Measurements from ENCODE around the gene CLCF1. TPM values are rescaled to one million over a fixed set of nuclear protein-coding genes. Genes with fewer than 3 reads are reported as not detected.

The CLCF1 gene
- total RNA-seq, 1 donor from 2014 or later: 22.7 TPM

DNA sequence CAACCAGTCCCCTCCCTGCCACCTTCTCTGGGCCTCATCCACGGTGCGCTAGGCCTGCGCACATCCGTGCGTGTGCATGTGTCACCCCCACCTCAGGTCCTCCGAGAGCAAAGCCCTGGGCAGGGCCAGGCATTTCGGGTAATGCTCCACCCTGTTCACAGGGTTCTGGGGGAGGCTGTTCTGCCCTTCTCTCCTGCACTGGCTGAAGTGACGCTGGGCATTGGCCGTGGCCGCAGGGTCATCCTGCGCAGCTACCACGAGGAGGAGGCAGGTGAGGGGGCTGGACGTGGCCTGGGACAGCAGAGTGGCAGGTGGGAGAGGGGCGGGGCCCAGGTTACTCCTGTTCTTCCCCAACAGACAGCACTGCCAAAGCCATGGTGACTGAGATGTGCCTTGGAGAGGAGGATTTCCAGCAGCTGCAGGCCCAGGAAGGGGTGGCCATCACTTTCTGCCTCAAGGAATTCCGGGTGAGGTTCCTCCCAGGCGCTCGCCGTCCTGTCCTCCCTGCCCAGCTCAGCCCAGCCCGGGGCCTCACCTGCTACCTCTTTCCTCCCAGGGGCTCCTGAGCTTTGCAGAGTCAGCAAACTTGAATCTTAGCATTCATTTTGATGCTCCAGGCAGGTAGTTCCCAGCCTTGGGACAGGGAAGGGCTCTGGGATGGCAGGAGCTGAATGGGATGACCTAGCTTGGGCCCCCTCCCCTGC is 22.3 kb upstream of the CLCF1 start:
- no peak for DNase-seq (ENCODE audit: low read depth)

GRCh38 chr11:67393990-67394389 is 20.6 kb upstream of the CLCF1 start:
- no peak for DNase-seq (ENCODE audit: low read depth)

- no peak for DNase-seq (ENCODE audit: low read depth)
These were observed 20.0 kb upstream of the CLCF1 start for GRCh38 chr11:67393437-67393836.

DNA sequence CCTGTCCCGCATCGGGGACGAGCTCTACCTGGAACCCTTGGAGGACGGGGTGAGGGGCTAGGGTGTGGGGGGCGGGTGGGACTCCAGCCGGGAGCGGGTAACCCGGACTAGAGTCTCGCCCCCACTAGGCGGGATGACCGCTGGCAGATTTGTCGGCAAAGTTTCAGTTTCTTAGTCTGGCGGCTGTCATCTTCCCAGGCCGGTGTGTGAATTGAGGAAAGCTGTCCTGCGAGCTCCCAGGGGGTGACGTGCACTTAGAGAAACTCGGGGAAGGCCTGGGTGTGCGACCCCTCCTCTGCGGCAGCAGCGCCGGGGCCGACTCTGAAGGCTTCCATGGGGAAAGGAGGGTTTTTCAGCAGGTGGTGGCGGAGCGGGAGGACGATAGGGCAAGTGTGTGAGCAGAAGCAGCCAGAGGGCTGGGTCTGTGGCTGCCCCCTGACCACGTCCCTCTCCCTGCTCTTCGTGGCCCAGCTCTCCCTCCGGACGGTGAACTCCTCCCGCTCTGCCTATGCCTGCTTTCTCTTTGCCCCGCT is 18.9 kb upstream of the CLCF1 start:
- no peak for DNase-seq (ENCODE audit: low read depth)

- peak; percentile 76 for DNase-seq (ENCODE audit: low read depth)
These were observed 18.1 kb upstream of the CLCF1 start, which contains the start of gene RAD9A for GRCh38 chr11:67391304-67392182. Gene RAD9A (plus strand): TSS chr11:67391986. CDS start chr11:67392045, 59 bp downstream.

GRCh38 chr11:67390947-67391303 is 17.5 kb upstream of the CLCF1 start:
- DNase-seq (ENCODE audit: low read depth): no peak

DNA sequence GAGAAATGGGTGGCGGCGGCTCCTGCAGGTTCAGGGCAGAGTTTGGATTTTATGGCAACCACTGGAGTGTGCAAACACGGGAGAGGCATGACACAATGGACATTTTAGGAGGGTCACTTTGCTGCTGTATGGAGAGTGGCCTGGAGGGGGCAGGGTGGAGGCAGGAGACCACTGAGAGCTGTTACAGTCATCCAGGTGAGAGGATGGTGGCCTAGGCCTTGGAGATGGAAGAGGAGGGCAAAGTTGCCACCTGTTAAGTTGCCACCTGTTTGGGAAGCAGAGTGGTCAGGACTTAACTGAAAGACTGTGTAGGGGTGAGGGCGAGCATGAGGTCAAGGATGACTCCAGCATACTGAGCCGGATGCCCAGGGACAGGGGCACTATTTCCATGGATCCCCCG is 16.1 kb upstream of the CLCF1 start:
- DNase-seq (ENCODE audit: low read depth): no peak

DNA sequence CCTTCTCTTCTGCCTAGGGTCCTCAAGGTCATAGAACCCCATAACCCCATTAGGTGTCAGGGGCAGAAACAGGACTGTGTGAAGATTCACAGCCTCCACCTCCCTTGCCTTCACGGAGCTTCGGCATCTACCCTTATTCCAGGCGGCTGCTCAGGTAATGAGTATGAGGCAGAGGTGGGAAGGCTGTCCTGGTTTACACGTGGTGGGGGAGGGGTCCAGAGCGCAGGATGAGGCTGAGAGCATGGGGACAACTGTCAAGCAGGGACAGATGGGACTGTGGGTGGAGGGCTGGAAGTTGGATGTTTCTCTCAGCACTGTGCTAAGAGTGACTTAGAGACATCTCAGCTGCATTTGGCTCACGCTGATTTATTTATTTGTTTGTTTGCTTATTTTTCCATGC is 14.1 kb upstream of the CLCF1 start:
- no peak for DNase-seq (ENCODE audit: low read depth)

DNA sequence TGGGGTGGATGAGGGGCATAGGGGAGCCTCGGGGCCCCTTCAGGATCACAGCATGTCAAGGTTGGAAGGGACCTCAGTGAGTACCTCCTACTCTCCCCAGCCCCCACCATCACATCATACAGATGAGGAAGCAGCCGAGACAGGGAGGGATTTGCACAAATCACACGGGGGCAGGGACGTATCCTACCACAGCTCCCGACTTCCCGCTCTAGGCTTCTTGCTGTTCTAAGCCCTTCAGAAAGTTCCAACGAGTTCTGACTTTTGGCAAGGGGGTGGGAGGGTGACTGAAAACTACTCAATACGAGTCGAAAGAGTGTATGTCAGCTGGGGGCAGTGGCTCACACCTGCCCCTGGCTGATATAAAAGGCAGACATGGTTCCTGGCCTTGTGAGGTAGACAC is 13.7 kb upstream of the CLCF1 start:
- no peak for DNase-seq (ENCODE audit: low read depth)

DNA sequence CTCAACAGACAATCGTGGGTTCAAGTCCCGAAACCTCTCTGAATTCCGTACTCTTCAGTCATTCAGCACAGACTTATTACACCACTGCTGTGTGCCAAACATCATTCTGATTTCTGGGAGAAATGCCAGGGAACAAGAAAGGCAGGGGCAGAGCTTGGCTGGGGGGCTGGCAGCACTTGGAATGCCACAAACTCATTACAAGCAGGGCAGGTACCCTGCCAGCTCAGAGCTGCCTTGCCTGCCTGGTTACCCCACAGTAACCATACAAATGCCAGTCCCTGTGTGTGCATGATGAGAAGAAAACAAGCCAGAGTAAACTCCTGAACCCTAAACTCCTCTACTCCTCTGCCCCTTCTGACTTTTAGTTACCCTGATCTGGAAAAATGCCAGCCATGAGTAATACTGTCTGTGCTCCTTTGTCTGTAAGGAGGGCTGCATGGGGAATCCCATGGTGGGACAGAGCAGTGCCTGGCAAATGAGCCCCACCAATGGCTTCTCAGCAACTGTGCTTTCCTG is 11.5 kb upstream of the CLCF1 start:
- peak; percentile 98 for DNase-seq (ENCODE audit: low read depth)

DNA sequence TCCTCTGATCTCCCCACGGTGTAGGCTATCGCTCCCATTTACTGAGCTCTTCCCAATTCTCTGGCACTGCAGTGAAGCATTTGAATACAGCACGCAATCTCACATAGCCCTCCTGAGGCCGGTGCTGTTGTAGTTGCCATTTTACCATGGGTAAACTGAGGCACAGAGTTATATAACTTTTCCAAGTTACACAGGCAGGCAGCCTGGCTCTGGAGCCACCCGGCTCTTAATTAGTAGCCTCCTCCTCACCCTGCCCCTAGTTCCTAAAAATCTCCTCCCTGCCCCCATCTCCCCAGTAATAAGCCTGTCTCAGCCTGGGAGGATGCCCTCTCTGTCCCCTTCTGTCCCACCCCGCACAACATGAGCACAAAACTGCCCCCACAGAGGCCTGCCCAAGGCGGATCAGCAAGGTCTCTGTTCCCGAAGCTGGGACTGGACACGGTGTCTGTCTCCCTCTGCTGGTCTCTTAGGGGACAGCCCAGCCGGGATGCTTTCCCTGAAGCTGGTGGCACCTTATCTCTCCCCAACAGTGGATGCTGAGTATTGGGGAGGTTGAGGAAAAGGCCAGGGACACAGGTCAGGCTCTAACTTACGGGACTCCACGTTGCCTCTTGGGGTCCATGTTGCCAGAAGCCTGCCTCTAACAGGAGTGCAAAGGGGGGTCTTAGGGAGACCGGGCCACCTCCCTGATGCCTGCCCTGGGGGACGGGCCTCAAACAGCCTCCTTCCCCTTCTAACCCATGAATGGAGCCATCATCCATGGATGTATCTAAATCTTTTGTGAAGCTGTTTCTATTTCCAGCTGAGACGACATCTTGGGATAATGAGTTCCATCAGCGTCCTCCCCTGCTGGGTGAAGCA is 9.1 kb upstream of the CLCF1 start:
- DNase-seq (ENCODE audit: low read depth): peak; percentile 56

- no peak for DNase-seq (ENCODE audit: low read depth)
These were observed 8.0 kb upstream of the CLCF1 start for GRCh38 chr11:67381244-67381972.

DNA sequence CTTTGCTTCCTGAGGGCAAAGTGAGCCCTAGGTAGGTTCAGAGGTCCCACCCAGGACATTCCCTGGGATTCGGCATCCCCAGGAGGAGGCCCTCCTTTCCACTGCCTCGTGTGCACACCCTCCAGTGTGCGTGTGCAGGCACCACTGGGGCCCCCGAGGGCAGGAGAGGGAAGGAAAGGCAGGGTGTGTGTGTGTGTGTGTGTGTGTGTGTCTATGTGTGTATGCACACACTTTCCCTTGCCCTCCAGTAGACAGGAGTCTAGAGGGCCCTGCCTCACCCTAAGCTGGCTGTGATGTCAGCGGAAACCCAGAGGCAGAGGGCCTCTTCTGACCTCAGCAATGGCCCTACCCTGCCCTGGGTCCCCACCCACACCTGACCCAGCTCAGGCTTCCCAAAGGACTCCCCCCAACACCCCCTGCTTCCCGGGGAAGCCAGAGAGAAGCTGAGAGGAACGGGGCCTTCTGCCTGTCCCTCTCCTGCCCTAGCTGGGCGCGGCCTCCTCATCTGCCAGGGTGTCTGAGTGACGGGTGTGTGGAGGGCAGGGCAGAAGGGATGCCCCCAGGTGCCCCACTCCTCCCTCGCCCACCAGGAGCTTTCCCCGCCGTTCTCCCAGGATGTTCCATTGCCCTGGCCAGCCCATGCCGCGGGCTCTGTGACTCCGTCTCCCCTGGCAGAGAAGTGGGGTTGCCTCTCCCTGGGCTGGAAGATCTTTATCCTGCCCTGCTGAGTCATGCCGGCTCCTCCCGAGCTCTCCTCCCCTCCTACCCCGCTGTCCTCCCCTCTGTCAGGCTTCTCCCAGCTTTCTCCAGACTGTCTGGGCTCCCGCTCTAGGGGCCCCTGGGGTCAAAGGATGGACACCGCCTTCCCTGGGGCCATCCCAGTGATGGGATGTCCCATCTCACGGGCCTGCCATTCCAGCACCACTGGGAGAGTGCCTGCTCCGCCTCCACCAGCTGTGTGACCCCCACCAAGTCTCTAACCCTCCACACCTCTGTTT is 6.0 kb upstream of the CLCF1 start:
- no peak for DNase-seq (ENCODE audit: low read depth)

- peak; percentile 56 for DNase-seq (ENCODE audit: low read depth)
These were observed 5.1 kb upstream of the CLCF1 start for GRCh38 chr11:67378544-67378943.

DNA sequence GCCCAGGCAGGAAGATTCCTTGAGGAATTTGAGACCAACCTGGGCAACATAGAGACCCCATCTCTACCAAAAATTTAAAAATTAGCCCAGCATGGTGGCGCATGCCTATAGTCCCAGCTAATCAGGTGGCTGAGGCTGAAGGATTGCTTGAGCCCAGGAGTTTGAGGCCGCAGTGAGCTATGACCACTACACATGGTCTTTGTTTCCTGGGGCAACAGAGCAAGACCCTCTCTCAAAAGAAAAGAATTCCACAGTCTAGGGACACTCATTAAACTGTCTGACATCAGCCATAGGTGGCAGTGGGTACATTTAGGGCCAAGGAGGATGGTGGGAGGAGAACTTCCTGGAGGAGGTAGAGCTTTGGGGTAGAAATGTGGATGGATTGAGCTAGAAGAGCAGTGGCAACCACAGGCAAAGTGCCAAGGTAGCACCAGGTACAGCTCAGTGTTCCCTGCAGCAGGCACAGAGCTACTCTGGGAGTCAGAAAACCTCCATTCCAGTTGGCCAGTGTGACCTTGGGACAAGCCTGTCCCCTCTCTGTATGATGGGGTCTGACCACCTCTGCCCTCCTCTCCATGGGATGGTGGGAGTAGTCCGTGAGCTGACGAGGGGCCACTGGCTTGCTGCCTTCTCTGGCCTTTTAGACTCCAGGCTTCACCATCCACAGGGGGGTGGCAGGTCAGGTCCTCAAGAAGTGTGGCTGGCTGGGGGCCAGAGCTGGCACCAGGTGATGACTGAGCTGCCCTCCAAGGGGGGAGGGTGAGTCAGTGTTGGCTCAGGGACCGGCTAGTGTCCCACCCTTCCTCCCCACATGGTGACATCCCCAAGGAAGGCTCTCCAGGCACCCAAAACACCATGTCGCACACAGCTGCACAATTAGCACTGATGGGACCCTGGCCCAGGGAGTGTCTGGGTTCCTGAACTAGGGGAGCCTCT is 3.7 kb upstream of the CLCF1 start:
- DNase-seq (ENCODE audit: low read depth): no peak

GRCh38 chr11:67376063-67376820 is 2.8 kb upstream of the CLCF1 start:
- no peak for DNase-seq (ENCODE audit: low read depth)

GRCh38 chr11:67375320-67376055 is 2.1 kb upstream of the CLCF1 start:
- peak; percentile 67 for DNase-seq (ENCODE audit: low read depth)
